ENCODE results near the gene ACD. TPM values are rescaled to one million over a fixed set of nuclear protein-coding genes. Genes with fewer than 3 reads are reported as not detected.

The ACD gene
- total and polyA plus RNA-seq, 2 of the 8 experiments (the other 6 are each of a cell fraction or from before 2014, with no cell fraction given), result 34.8 to 58.0 TPM

GRCh38 chr16:67653128-67653788, 6.8 kb downstream of the ACD start:
- no peak overlapping the region for H3K14ac ChIP-seq (ENCODE audit: insufficient read length)
- peaks cover 0 to 4% (median 2%) of the 10 kb centered on the region in 4 experiments; a peak in 1 of 8 replicates for H3K36me3 ChIP-seq (ENCODE audit: control insufficient read depth in 2 of 4, insufficient read depth in 4 of 4, low read length in 3 of 4)
- DNase-seq (ENCODE audit: low read depth in 1 of 2, low spot score in 2 of 2), result no peak
- no peaks in the 10 kb centered on the region; the same call in 1 of the 2 replicates for H3K79me1 ChIP-seq (ENCODE audit: low read depth, low read length)
- peak overlapping the region; percentile 47 to 76 (median 58) for H3K4me3 ChIP-seq (ENCODE audit: extremely low read depth in 1 of 4, insufficient read depth in 2 of 4, low read depth in 3 of 4, low read length in 4 of 4)
- no peak overlapping the region for H2AFZ ChIP-seq (ENCODE audit: low read length)
- H3K9ac ChIP-seq (replicated peaks in 1 of 4; ENCODE audit: extremely low read depth in 1 of 4, low read depth in 3 of 4, low read length in 3 of 4), result no peak overlapping the region; a peak in 2 of 7 replicates
- H3K79me2 ChIP-seq (ENCODE audit: control insufficient read depth in 1 of 2, insufficient read depth in 2 of 2, low read length in 2 of 2), result no peaks in the 10 kb centered on the region
- H3K4ac ChIP-seq (replicated peaks; ENCODE audit: insufficient read length, low read depth, low read length), result peak overlapping the region; percentile 23
- no peak overlapping the region for H4K8ac ChIP-seq (ENCODE audit: extremely low read depth, insufficient read depth, low read length)
- H2BK120ac ChIP-seq (replicated peaks; ENCODE audit: low read depth, low read length), result no peak overlapping the region
- no peak overlapping the region for H3K18ac ChIP-seq (ENCODE audit: extremely low read depth, low read length)
- H3K4me1 ChIP-seq (replicated peaks in 1 of 4; ENCODE audit: control insufficient read depth in 3 of 4, insufficient read depth in 4 of 4, low read length in 3 of 4), result peaks cover 0 to 18% (median 5%) of the 10 kb centered on the region in 4 experiments; a peak in 5 of 7 replicates
- H3K9me3 ChIP-seq (ENCODE audit: insufficient read depth in 2 of 2, low read depth in 1 of 2, low read length in 1 of 2), result no peaks in the 10 kb centered on the region
- H3K27ac ChIP-seq (ENCODE audit: low read depth, low read length), result no peak overlapping the region
- WGBS, 2 experiments (ENCODE audit: extremely low coverage in 1 of 2, insufficient coverage in 1 of 2, insufficient read length in 1 of 2, insufficient replicate concordance in 2 of 2, low coverage in 1 of 2, low lambda C conversion rate in 2 of 2, missing lambda C conversion rate in 1 of 2), result 4% methylated on average over 52 of the region's 68 CpGs; no CpG with 5 or more reads in 1 of the 2 experiments
- peaks cover 0 to 23% (median 17%) of the 10 kb centered on the region in 4 experiments; a peak in 4 of 7 replicates for H3K27me3 ChIP-seq (replicated peaks in 1 of 4; ENCODE audit: control insufficient read depth in 3 of 4, extremely low read depth in 1 of 4, insufficient read depth in 3 of 4, low read length in 3 of 4)
- peak overlapping the region; percentile 64 to 96 for H3K4me2 ChIP-seq (ENCODE audit: insufficient read depth in 1 of 2, low read depth in 2 of 2, low read length in 2 of 2)
- H3K23me2 ChIP-seq (ENCODE audit: low read depth, low read length), result peaks cover 5% of the 10 kb centered on the region; the same call in 1 of the 2 replicates
- H3K56ac ChIP-seq (replicated peaks; ENCODE audit: insufficient read length, low read depth, low read length), result no peak overlapping the region
- no peak overlapping the region for H3K23ac ChIP-seq (ENCODE audit: insufficient read length)
- H4K20me1 ChIP-seq (replicated peaks in 1 of 2; ENCODE audit: control insufficient read depth in 1 of 2, insufficient read depth in 2 of 2, low read length in 2 of 2), result peaks cover 5 to 15% of the 10 kb centered on the region in 2 experiments
- no peak overlapping the region for H2BK20ac ChIP-seq (ENCODE audit: low read length)
- ChIA-PET CTCF (ENCODE audit: partially characterized antibody) (interaction anchor here (0.7 to 18.0 kb wide), 9 partner anchors 9 to 143 kb away, joined by 3 to 202 read pairs (median 4); partner anchors contain the start of genes ACD, C16orf86, ENKD1 and PARD6A), POLR2A (ENCODE audit: partially characterized antibody) (interaction anchor here (1.7 kb wide), 1 partner anchor 115 kb away, joined by 4 read pairs; no protein-coding TSS in a partner anchor)
- no peak for FAIRE-seq
- no peak overlapping the region for H2BK15ac ChIP-seq (ENCODE audit: low read length)
- no peak overlapping the region for H4K5ac ChIP-seq (ENCODE audit: insufficient read length, low read depth, low read length)
- H2BK12ac ChIP-seq (ENCODE audit: low read depth, low read length), result no peak overlapping the region
- no peak overlapping the region for H2AK5ac ChIP-seq (ENCODE audit: low read depth, low read length)
- no peak overlapping the region for H4K91ac ChIP-seq (replicated peaks; ENCODE audit: insufficient read length, low read length)
- H2BK5ac ChIP-seq (ENCODE audit: low read depth, low read length), result no peak overlapping the region
- TF ChIP-seq RXRA (IDR thresholded peaks at IDR 0.05; ENCODE audit: insufficient read depth, low read depth, low read length) (no peak), BACH1 (IDR thresholded peaks at IDR 0.05; ENCODE audit: low read length) (peak; percentile 39; the same call in 1 of the 2 replicates), CTCF (IDR thresholded peaks at IDR 0.05; ENCODE audit: control extremely low read depth in 1 of 3, insufficient read depth in 1 of 3, low read depth in 1 of 3, low read length in 3 of 3) (peak; percentile 14 to 40 (median 24); a peak in 3 of 4 replicates), POLR2AphosphoS5 (IDR thresholded peaks at IDR 0.05; ENCODE audit: low read depth, low read length) (no peak), KDM4A (IDR thresholded peaks at IDR 0.05; ENCODE audit: low read depth, low read length, severe bottlenecking) (peak; percentile 39), ASH2L (IDR thresholded peaks at IDR 0.05; ENCODE audit: low read length) (no peak)
